GM12875 (cell line): Measurements from ENCODE around the gene ZCCHC4.
A peak's percentile ranks its signal among the peaks of the same experiment; 100 is the strongest.
"Not testable (repeated sequence)": the region's sequence is repeated elsewhere in the genome, so short reads cannot be mapped to it uniquely, and the experiment has no call there.

Source experiments
- H3K4me3 ChIP-seq: one replicate; pipeline ENCODE4 v1.5.1; 2011; ENCODE audit warnings: low read depth, low read length, control low read depth
- CTCF ChIP-seq: IDR thresholded peaks from 2 replicates; pipeline ENCODE4 v1.5.1; 2011; ENCODE audit warnings: low read depth, mild to moderate bottlenecking, control low read depth, inconsistent platforms, low read length, moderate library complexity, borderline replicate concordance; ENCODE audit not compliant: insufficient read depth

Gene ZCCHC4

GRCh38 chr4:25320336-25320735 is 7.8 kb downstream of the ZCCHC4 start:
- no peak overlapping the region for H3K4me3 ChIP-seq
- no peak for TF ChIP-seq CTCF

GRCh38 chr4:25320773-25321172 is 8.2 kb downstream of the ZCCHC4 start:
- no peak for TF ChIP-seq CTCF
- no peak overlapping the region for H3K4me3 ChIP-seq

GRCh38 chr4:25321703-25322102 is 9.1 kb downstream of the ZCCHC4 start:
- H3K4me3 ChIP-seq: no peak overlapping the region
- TF ChIP-seq CTCF: no peak

- H3K4me3 ChIP-seq: not testable (repeated sequence)
Measured at GRCh38 chr4:25328463-25328862, 15.9 kb downstream of the ZCCHC4 start.

- H3K4me3 ChIP-seq: no peak overlapping the region
- TF ChIP-seq CTCF: no peak
Measured at GRCh38 chr4:25330335-25330734, 17.8 kb downstream of the ZCCHC4 start.

GRCh38 chr4:25330905-25331808 is 18.6 kb downstream of the ZCCHC4 start:
- peak overlapping the region; percentile 29 for H3K4me3 ChIP-seq
- no peak for TF ChIP-seq CTCF

GRCh38 chr4:25343671-25344070 is 31.1 kb downstream of the ZCCHC4 start:
- no peak overlapping the region for H3K4me3 ChIP-seq
- TF ChIP-seq CTCF: no peak
